Measurements from ENCODE around the gene ADRA2B.

GRCh38 chr2:96145848-96146152 lies 29.4 kb upstream of the ADRA2B start:
- TF ChIP-seq, protein P1, sequence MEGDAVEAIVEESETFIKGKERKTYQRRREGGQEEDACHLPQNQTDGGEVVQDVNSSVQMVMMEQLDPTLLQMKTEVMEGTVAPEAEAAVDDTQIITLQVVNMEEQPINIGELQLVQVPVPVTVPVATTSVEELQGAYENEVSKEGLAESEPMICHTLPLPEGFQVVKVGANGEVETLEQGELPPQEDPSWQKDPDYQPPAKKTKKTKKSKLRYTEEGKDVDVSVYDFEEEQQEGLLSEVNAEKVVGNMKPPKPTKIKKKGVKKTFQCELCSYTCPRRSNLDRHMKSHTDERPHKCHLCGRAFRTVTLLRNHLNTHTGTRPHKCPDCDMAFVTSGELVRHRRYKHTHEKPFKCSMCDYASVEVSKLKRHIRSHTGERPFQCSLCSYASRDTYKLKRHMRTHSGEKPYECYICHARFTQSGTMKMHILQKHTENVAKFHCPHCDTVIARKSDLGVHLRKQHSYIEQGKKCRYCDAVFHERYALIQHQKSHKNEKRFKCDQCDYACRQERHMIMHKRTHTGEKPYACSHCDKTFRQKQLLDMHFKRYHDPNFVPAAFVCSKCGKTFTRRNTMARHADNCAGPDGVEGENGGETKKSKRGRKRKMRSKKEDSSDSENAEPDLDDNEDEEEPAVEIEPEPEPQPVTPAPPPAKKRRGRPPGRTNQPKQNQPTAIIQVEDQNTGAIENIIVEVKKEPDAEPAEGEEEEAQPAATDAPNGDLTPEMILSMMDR (IDR thresholded peaks at IDR 0.05): no peak
- no peak for TF ChIP-seq ZFX (IDR thresholded peaks at IDR 0.05; ENCODE audit: borderline replicate concordance)
